Measurements from ENCODE around the gene RPS15. TPM values are rescaled to one million over a fixed set of nuclear protein-coding genes. Genes with fewer than 3 reads are reported as not detected.

The RPS15 gene
- total RNA-seq, result 1,450 and 1,471 TPM in 2 replicates

DNA sequence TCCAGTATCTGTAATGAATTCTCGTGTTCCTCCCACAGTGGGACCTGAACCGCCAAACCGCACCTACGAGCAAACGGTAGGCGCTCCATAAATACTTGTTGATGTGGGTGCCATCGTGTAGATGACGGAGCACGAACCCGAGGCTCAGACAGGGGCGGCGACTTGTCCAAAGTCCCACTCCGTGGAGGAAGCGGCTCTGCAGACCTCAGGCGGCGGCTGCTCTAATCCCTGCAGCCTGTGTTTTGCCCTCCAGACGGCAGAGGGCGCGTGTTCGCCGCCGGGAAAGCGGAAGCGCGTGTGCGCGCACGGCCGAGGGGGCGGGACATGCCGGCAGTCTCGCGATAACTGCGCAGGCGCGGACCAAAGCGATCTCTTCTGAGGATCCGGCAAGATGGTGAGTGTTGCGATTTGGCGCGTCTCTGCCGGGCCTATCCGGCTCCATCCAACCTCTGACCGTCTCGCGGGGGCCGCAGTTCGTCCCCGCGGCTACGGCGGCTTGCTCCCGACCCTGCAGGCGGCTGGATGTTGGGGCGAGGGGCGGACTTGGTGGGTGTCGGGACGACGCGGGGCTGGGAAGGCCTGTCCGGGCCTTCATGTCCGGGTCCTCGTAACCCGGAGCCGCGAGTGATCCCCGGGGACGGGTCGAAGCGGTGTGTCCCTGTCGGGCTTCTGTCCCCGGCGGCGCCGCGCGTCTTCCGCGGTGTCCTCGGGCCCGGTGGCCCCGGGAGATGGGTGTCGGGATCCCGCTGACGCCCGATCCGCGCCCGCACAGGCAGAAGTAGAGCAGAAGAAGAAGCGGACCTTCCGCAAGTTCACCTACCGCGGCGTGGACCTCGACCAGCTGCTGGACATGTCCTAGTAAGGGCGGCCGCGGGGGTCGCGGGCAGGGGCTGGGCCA, at the start of gene RPS15:
Gene RPS15 (plus strand): TSS at position 362 of the 898 bp plus-strand sequence. CDS start 30 bp downstream, at position 392.
- Mint-ChIP-seq H3K36me3 (ENCODE audit: low read depth) (peaks cover 56% of the 10 kb centered on the region), H3K27me3 (ENCODE audit: low read depth) (no peaks in the 10 kb centered on the region), H3K4me3 (ENCODE audit: low read depth) (peak within 1 kb of the TSS; percentile 99), H3K27ac (peak within 1 kb of the TSS; percentile 99), H3K9me3 (no peaks in the 10 kb centered on the region), H3K4me1 (ENCODE audit: low read depth) (peaks cover 14% of the 10 kb centered on the region)
- intact Hi-C loops (cut with micrococcal nuclease), result loop anchor here (1.0 kb wide), 1 partner anchor 31 kb away; the partner anchor contains the start of gene DAZAP1
- DNase-seq (ENCODE audit: low spot score), result peak; percentile 94

DNA sequence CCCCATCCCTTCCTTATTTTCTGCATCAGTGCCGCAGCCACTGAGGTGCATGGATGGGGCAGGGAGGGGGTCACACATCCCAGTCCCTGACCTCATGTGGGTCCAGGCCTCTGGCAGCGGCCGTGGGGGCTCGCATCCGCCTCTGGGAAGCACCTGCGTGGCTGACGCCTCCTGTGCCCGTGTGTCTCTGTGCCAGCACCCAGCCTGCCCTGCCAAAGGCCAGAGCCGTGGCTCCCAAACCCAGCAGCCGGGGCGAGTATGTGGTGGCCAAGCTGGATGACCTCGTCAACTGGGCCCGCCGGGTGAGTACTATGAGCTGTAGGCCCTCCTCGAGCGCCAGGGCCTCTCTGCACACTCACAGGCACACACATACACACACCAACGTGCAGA, 49.6 kb upstream of the RPS15 start:
- Mint-ChIP-seq H3K4me1 (ENCODE audit: low read depth) (peaks cover 5% of the 10 kb centered on the region), H3K9me3 (no peaks in the 10 kb centered on the region), H3K36me3 (ENCODE audit: low read depth) (peaks cover 33% of the 10 kb centered on the region), H3K27ac (no peak overlapping the region), H3K27me3 (ENCODE audit: low read depth) (no peaks in the 10 kb centered on the region), H3K4me3 (ENCODE audit: low read depth) (no peak overlapping the region)
- no peak for DNase-seq (ENCODE audit: low spot score)
- intact Hi-C loops (cut with micrococcal nuclease), result no loop called here

DNA sequence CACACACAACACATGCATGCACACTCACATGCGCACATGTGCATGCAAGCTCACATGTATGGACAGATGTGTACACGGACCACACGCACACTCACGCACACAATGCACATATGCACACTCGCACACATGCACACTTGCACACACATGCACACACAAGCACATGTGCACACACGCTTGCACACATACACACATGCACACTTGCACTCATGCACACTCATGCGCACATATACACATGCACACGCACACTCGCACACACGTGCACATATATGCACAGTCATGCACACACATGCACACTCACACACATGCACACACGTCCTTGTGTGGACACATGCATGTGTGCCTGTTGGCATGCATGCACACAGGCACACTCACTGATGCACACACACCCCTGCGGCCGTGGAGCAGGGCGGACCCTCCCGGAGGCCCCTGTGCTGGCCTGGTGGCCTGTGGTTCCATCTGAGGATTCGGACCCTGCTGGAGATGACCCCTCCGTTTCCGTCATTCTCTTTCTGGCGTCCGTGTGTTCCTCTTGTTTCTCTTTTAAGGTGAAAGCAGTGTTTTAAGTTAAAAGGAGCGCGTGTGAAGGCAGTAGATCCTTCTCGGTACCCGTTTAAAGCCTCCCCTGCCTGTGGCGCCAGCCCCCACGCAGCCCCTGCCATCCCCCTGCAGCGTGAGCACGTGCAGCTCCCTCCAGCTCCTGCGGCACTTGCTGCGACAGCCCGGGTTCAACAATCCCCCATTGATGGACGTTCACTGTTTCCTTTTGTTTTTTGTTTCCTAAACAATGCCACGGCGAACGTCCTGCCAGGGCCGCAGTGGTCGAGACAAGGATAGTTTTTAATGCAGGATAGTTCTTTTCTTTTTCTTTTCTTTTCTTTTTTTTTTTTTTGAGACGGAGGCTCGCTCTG, 48.9 kb upstream of the RPS15 start:
- Mint-ChIP-seq H3K27ac (no peak overlapping the region), H3K4me3 (ENCODE audit: low read depth) (no peak overlapping the region), H3K36me3 (ENCODE audit: low read depth) (peaks cover 33% of the 10 kb centered on the region), H3K4me1 (ENCODE audit: low read depth) (peaks cover 5% of the 10 kb centered on the region), H3K9me3 (no peaks in the 10 kb centered on the region), H3K27me3 (ENCODE audit: low read depth) (no peaks in the 10 kb centered on the region)
- no peak for DNase-seq (ENCODE audit: low spot score)
- intact Hi-C loops (cut with micrococcal nuclease), result no loop called here

DNA sequence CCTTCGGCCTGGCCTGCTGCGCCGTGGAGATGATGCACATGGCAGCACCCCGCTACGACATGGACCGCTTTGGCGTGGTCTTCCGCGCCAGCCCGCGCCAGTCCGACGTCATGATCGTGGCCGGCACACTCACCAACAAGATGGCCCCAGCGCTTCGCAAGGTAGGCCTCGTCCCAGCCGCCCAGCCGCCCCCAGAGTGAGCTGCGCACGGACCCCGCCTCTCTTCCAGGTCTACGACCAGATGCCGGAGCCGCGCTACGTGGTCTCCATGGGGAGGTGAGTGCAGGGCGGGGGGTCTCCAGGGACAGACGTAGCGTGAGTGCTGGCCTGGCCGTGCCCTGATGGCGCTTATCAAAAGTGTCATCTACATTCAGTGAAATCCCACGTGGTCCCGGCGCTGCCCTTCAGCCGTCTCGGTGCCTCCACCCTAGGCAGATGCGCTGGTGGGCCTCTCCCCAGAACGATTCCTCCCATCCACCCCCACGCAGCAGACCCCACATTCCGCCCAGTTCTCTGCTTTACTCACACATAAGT, 47.2 kb upstream of the RPS15 start:
- no peak for DNase-seq (ENCODE audit: low spot score)
- Mint-ChIP-seq H3K4me3 (ENCODE audit: low read depth) (no peak overlapping the region), H3K36me3 (ENCODE audit: low read depth) (peaks cover 33% of the 10 kb centered on the region), H3K27ac (no peak overlapping the region), H3K27me3 (ENCODE audit: low read depth) (no peaks in the 10 kb centered on the region), H3K9me3 (no peaks in the 10 kb centered on the region), H3K4me1 (ENCODE audit: low read depth) (peaks cover 2% of the 10 kb centered on the region)
- intact Hi-C loops (cut with micrococcal nuclease), result no loop called here

DNA sequence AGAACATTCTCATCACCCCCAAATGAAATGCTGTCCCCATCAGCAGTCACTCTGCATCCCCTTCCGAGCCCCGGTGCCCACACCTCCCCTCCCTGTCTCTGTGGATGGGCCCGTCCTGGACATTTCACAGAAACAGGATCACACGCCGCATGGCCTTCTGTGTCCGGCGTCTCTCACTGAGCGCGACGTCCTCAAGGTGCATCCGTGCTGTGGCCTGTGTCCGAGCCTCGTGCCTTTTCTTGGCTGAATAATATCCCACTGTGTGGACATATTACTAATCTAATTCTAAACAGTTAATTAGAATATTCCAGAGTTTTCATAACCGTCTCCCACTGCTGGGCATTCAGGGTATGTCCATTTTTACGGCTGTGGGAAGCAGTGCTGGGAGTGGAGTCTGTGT, 45.8 kb upstream of the RPS15 start:
- Mint-ChIP-seq H3K4me3 (ENCODE audit: low read depth) (no peak overlapping the region), H3K27ac (no peak overlapping the region), H3K27me3 (ENCODE audit: low read depth) (no peaks in the 10 kb centered on the region), H3K9me3 (no peaks in the 10 kb centered on the region), H3K36me3 (ENCODE audit: low read depth) (peaks cover 33% of the 10 kb centered on the region), H3K4me1 (ENCODE audit: low read depth) (no peaks in the 10 kb centered on the region)
- intact Hi-C loops (cut with micrococcal nuclease), result no loop called here
- no peak for DNase-seq (ENCODE audit: low spot score)

DNA sequence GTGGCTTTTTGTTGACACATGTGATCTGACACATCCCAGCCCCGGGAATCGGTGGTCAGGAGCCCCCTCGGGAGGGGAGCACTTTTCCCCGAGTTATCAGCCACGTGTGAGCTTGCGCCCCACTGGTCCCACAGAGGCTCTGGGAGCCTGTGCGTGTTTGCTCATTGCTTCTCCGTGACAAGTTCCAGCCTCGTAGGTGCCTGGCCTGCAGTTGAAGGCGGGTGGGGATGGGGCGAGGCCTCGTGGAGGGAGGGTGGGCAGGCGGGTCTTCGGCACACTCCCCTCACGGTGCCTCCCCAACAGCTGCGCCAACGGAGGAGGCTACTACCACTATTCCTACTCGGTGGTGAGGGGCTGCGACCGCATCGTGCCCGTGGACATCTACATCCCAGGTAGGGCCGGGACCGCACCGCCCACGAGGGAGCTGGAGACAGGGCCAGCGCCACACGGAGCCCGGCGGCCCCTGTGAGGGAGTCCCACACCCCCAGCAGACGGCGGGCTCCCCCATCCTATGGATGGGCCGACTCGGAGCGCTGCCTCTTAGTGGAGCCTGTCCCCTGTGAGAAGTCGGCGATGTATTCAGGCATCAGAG, 45.2 kb upstream of the RPS15 start:
- H3K36me3 Mint-ChIP-seq (ENCODE audit: low read depth), result peaks cover 32% of the 10 kb centered on the region
- intact Hi-C loops (cut with micrococcal nuclease), result no loop called here
- no peaks in the 10 kb centered on the region for H3K27me3 Mint-ChIP-seq (ENCODE audit: low read depth)
- H3K27ac Mint-ChIP-seq, result no peak overlapping the region
- DNase-seq (ENCODE audit: low spot score), result no peak
- no peaks in the 10 kb centered on the region for H3K9me3 Mint-ChIP-seq
- H3K4me3 Mint-ChIP-seq (ENCODE audit: low read depth), result no peak overlapping the region
- H3K4me1 Mint-ChIP-seq (ENCODE audit: low read depth), result no peaks in the 10 kb centered on the region

DNA sequence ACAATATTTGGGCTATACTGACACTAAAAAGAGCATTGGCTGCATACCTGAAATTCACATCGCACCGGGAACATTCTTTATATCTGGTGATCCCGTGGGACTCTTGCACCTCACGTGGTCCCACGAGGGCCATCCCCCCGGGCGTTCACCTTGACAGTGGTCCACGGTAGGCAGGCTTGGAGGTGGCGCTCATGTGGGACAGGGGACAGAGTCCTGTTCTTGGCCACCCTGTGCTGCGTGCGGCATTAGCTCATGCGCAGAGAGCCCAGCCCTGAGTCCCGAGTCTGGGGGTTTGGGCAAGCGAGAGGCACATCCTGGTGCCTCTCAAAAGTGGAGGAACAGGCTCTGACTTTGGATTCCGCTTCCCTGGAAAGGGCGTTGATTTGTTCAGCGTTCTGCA, 44.4 kb upstream of the RPS15 start:
- DNase-seq (ENCODE audit: low spot score), result no peak
- intact Hi-C loops (cut with micrococcal nuclease), result no loop called here
- H3K4me3 Mint-ChIP-seq (ENCODE audit: low read depth), result no peak overlapping the region
- no peaks in the 10 kb centered on the region for H3K4me1 Mint-ChIP-seq (ENCODE audit: low read depth)
- H3K9me3 Mint-ChIP-seq, result no peaks in the 10 kb centered on the region
- H3K27ac Mint-ChIP-seq, result no peak overlapping the region
- no peaks in the 10 kb centered on the region for H3K27me3 Mint-ChIP-seq (ENCODE audit: low read depth)
- peaks cover 27% of the 10 kb centered on the region for H3K36me3 Mint-ChIP-seq (ENCODE audit: low read depth)

DNA sequence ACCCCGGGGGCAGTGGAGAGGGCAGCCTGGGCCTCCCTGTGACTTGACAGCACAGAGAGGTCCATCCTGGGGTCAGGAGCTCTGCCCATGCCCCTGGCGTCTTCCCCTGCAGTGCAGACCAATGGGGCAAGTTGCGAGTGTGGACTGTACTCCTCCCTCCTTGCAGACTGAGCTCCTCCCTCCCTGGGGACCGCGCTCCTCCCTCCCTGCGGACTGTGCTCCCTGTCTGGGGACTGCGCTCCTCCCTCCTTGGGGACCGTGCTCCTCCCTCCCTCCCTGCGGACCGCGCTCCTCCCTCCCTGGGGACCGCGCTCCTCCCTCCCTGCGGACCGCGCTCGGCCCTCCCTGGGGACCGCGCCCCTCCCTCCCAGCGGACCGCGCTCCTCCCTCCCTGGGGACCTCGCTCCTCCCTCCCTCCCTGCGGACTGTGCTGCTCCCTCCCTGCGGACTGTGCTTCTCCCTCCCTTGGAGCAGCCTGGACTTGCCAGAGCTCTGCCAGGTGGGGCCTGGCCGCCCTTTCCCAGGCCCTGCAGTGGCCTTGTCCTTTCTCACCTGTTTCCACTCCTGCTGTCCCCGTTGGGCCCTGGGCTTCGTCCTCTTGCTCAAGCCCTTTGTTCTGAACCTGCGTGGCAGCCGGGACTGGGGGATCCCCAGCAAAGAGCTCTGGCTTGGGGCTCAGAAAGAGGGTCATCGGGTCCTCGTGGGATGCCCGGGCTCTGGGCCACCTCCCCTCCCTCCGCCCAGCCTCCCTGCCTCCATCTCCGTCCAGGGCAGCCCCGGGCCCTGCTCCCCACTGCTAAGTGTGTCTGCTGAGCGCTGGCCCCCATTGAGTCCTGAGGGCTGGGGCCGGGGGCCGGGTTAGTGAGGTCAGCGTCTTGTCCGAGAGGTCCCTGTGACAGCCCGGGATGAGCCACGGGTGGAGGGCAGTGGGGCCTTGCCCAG, 43.7 kb upstream of the RPS15 start:
- no peak for DNase-seq (ENCODE audit: low spot score)
- Mint-ChIP-seq H3K9me3 (no peaks in the 10 kb centered on the region), H3K27ac (no peak overlapping the region), H3K4me3 (ENCODE audit: low read depth) (no peak overlapping the region), H3K27me3 (ENCODE audit: low read depth) (no peaks in the 10 kb centered on the region), H3K36me3 (ENCODE audit: low read depth) (peaks cover 20% of the 10 kb centered on the region), H3K4me1 (ENCODE audit: low read depth) (no peaks in the 10 kb centered on the region)
- intact Hi-C loops (cut with micrococcal nuclease), result no loop called here

DNA sequence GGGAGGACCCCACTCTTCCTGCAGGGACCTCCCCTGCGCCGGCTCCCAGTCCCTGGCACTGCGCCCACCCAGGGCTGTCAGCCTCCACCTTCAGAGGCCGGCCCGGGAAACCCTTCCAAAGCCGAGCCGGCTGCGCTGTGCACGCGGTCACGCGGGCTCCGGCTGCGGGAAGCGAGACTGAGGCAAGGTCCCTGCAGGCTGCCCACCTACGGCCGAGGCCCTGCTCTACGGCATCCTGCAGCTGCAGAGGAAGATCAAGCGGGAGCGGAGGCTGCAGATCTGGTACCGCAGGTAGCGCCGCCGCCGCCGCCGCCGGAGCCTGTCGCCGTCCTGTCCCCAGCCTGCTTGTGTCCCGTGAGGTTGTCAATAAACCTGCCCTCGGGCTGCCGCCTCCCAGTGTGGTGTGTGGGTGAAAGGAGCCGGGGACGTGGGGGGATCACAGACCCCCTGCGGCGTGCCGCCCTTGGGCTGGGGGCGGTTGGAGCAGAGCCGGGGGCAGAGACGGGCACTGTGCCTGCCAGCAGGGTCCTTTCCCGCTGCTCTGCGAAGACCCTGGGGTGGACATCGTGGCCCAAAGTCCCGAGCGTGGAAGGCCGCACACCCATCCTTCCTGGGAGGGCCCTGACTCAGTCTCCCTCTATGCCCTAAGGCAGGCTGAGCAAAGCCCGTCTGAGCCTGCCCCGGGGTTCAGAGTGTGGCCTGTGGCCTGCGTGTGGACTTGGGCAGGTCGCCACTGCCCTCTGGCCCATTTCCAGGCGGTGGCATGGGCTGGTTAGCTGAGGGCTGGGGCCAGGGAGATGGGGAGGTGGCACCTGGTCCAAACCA, 42.8 kb upstream of the RPS15 start:
- H3K4me1 Mint-ChIP-seq (ENCODE audit: low read depth), result no peaks in the 10 kb centered on the region
- H3K36me3 Mint-ChIP-seq (ENCODE audit: low read depth), result peaks cover 13% of the 10 kb centered on the region
- H3K4me3 Mint-ChIP-seq (ENCODE audit: low read depth), result no peak overlapping the region
- no peaks in the 10 kb centered on the region for H3K9me3 Mint-ChIP-seq
- H3K27ac Mint-ChIP-seq, result no peak overlapping the region
- intact Hi-C loops (cut with micrococcal nuclease), result no loop called here
- H3K27me3 Mint-ChIP-seq (ENCODE audit: low read depth), result no peaks in the 10 kb centered on the region
- no peak for DNase-seq (ENCODE audit: low spot score)

DNA sequence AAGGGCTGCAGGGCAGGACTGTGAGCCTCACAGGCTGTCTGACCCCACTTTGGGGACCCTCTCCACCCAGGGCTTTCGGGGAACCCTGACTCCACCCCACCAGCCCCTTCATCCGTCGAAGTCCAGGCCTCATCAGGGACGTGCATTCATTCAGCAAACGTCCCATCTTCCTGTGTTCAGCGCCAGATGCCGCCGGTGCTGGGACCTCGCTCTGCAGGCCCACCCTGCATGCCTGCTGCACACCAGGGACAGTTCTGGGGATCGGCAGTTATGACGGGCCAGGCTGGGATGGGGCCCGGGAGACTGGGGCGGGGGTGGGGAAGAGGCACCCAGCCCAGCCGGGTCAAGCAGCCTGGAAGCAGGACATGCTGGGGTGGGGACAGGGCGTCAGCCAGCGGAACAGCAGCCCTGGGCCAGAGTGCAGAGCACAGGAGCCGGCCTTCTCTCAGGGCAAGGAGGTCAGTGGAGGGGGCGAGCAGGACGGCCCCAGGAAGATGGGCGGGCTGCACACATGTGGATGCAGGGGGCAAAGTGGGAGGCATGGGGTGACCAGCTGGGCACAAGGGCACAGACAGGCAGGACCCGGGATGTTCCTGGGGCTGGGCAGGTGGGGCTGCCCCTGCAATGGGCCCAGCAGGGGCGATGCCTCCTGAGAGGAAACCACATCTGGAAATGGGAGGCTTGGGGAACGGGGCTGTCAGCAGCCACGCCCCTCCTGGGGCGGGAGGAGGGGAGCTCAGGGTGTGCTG, 42.0 kb upstream of the RPS15 start:
- H3K27me3 Mint-ChIP-seq (ENCODE audit: low read depth), result no peaks in the 10 kb centered on the region
- H3K36me3 Mint-ChIP-seq (ENCODE audit: low read depth), result peaks cover 7% of the 10 kb centered on the region
- no peak overlapping the region for H3K4me3 Mint-ChIP-seq (ENCODE audit: low read depth)
- H3K4me1 Mint-ChIP-seq (ENCODE audit: low read depth), result no peaks in the 10 kb centered on the region
- intact Hi-C loops (cut with micrococcal nuclease), result no loop called here
- H3K9me3 Mint-ChIP-seq, result no peaks in the 10 kb centered on the region
- no peak overlapping the region for H3K27ac Mint-ChIP-seq
- DNase-seq (ENCODE audit: low spot score), result no peak

Data from activated T-helper 2 cell treated with anti-CD3 and anti-CD28 coated beads, Interferon-gamma antibody, Interleukin-2, Interleukin-4, amounts not matched to agents 10 μg/mL and 5 μg/mL and 100 μg/mL, durations not matched to agents 14 hours and 24 hours and 36 hours (primary cell).